H1 (cell line): Measurements from ENCODE around the gene REL. TPM values are rescaled to one million over a fixed set of nuclear protein-coding genes. Genes with fewer than 3 reads are reported as not detected.

Experiments used
- CBX5 ChIP-seq: fragments of 300-800, 300-1000 bp; sonication (generic); IDR thresholded peaks from 2 replicates; pipeline ENCODE4 v1.7.1; 2016; ENCODE audit warnings: antibody characterized with exemption, low read length, low read depth
- CHD7 ChIP-seq: fragments of 300-600 bp; sonication (generic); IDR thresholded peaks from 2 replicates; pipeline ENCODE4 v1.7.1; 2012; ENCODE audit warnings: low read length, moderate library complexity, mild to moderate bottlenecking, inconsistent platforms; ENCODE audit not compliant: insufficient replicate concordance
- CTCF ChIP-seq, 3 experiments: IDR thresholded peaks; 1 replicate in 2 of 3; 2 replicates in 1 of 3; pipeline versions ENCODE4 v1.5.1 to v1.6.1; 2011; ENCODE audit warnings: low read length in 3 of 3, mild to moderate bottlenecking in 3 of 3, inconsistent platforms in 2 of 3, low read depth in 1 of 3, moderate library complexity in 1 of 3; ENCODE audit not compliant: insufficient read depth in 1 of 3; ENCODE audit errors: control extremely low read depth in 1 of 3
- NANOG ChIP-seq: IDR thresholded peaks from 2 replicates; pipeline ENCODE4 v1.6.1; 2011; ENCODE audit warnings: low read length, low read depth, mild to moderate bottlenecking, inconsistent platforms; ENCODE audit not compliant: insufficient read depth, poor library complexity, severe bottlenecking
- SRF ChIP-seq: IDR thresholded peaks from 2 replicates; pipeline ENCODE4 v1.6.1; 2011; ENCODE audit warnings: mild to moderate bottlenecking, low read depth, low read length, moderate library complexity
- TAF1 ChIP-seq: IDR thresholded peaks from 2 replicates; pipeline ENCODE4 v1.6.1; 2011; ENCODE audit warnings: mild to moderate bottlenecking, low read depth, low read length
- YY1 ChIP-seq: IDR thresholded peaks from 2 replicates; pipeline ENCODE4 v1.6.1; 2011; ENCODE audit warnings: low read depth, mild to moderate bottlenecking, low read length
- polyA plus RNA-seq, 7 experiments: library from polyadenylated mRNA; depleted of rRNA in 3 of 7; stranded (reverse) in 5 of 7; unstranded in 2 of 7; fragments of >200 nt in 5 of 7; fragments of 200-250 nt in 2 of 7; gene quantifications; 1 replicate in 5 of 7; 2 replicates in 1 of 7; 4 replicates in 1 of 7; pipeline versions ENCODE4 v1.2.1 to v1.2.3, GENCODE V29; 2011 to 2013; ENCODE audit warnings: missing spikeins in 2 of 7, mixed read lengths in 2 of 7
- total RNA-seq: library from RNA; stranded (reverse); fragmentation: NEBNext Ultra II Directional; extraction: Animal tissue kit (Norgen Biotek cat#: 25700); gene quantifications from 2 replicates; pipeline ENCODE4 v1.2.1, GENCODE V29; 2021

Gene REL
- total and polyA plus RNA-seq, 2 of the 8 experiments (the other 6 are each of a cell fraction or from before 2014, with no cell fraction given) = 1.5 to 7.5 TPM

GRCh38 chr2:60958800-60959199, 77.4 kb downstream of the REL start (continued):
- no peak for TF ChIP-seq CHD7
- no peak for TF ChIP-seq CBX5
- TF ChIP-seq TAF1 = no peak
- no peak for TF ChIP-seq CTCF (IDR thresholded peaks at IDR 0.05; ENCODE audit: control extremely low read depth in 1 of 3, insufficient read depth in 1 of 3, low read depth in 1 of 3, low read length in 3 of 3)
- no peak for TF ChIP-seq YY1
- no peak for TF ChIP-seq SRF
- no peak for TF ChIP-seq NANOG
